Right lung (tissue), 5 donors: ENCODE data around the gene LRRC32. TPM values are rescaled to one million over a fixed set of nuclear protein-coding genes. Genes with fewer than 3 reads are reported as not detected.

ENCODE experiments used
- DNase-seq, 2 donors: peaks; one replicate each; pipeline ENCODE4 v3.0.0-alpha.2; 2013
- polyA plus RNA-seq, 5 donors: library from polyadenylated mRNA; unstranded; fragments of 120-200 nt; gene quantifications; one replicate each; pipeline versions ENCODE4 v1.2.1 to v1.2.3, GENCODE V29; 2013; ENCODE audit warnings: inconsistent platforms in 1 of 5, low replicate concordance in 1 of 5; ENCODE audit not compliant: insufficient read length in 5 of 5, insufficient read depth in 1 of 5

LRRC32 gene
- polyA plus RNA-seq, 5 donors: 31.6 to 52.3 (median 45.1) TPM

DNA sequence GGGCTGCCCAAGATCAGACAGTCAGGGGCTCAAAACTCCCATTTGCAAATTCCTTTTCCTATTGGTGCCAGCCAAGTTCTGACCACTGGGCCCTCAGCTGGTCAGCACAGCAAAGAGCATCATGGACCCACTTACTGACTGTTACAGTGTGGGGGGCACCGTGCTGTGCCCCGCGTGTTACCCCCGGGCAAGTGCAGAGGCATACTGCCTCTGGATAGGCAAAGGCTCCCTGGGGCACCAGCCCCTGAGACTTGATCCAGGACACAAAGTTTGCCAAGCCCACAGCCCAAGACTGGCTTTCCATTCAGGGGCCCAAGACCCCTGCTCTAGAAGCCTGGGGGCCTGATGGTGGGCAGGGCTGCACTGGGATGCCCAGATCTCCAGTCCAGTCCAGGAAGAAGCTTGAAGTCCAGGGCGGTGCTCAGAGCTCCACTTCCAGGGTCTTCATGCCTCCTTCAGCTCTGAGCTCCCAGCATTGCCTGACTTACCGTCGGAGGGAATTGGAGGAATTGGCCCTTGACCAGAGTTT, 6.6 kb downstream of the LRRC32 start:
- no peak for DNase-seq

DNA sequence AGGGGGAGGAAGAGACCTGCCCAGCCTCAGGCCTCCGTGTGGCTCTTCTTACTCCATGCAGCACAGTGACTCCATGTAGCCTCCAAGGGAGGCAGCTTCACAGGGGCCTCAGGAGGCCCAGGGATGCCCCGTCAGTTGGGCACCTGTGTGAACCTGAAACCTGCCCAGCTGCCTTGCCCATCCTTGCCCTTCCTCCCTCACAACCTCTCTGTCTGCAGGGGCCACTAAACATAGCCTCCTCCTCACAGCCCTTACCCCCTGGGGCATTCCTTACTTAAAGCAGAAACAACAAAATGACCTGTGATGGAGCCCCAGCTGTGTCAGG, 7.1 kb downstream of the LRRC32 start:
- DNase-seq: no peak

DNA sequence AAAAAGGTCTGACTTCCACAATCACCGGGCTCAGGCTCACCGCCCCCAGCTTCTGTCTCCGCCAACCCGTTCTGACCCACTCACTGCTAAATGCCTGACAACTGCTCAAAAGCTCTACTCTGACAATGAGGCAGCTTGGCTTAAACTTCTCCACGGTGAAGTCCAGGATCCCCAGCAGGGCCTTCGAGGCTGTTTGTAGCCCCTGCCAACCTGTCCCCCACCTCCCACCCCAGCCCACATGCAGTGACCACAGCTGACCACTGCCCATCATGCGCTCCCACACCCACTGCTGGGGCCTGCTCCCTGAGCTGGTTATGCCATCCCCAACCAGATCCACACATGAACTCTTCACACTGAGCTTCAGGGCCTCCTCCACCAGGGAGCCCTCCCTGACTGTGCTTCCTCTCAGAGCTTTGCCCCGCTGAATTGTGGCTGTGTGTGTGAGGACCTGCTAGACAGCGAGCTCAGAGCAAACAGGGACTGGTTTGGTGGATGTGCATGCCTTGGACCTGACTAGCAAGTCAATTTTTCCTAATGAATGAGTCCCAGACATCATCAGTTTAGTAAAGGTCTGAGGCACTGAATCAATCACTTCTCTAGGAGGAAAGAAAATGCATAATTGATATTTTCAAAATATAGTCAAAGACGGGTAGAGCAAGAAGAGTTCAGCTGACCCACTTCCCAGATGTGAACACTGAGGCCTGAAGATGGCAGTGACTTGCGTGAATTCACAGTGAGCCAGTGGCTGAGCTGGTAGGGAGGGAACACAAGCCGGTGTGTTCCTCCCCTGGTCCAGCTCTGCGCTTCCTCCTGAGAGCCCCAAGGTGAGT, 7.7 kb downstream of the LRRC32 start:
- DNase-seq: no peak

DNA sequence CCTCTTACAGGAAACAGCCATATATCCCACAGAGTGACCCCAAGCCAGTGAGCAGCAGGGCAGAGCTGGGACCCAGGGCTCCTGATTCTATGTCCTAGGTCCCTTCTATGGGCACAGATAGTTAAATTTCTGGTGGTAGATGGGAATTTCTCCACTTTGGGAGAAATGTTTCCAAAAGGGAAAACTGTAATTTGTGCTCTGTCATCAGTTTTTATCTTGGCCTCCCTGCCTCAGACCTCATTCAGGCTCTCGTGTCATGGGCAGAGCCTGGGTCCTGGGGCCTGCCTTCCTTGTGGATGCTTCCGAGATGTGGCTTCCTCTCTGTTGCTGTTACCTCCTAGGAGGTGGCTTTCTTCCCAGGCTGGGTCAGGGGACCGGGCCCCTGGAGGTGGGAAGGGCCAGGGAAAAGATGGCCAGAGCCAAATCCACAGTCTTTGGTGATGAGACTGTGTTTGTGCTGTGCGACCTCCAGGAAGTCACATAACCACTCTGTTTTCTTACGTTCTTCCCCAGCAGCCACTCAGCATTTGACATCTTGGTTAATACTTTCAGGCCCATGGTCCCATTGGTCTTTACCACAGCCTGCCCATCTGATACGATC, 8.6 kb downstream of the LRRC32 start:
- no peak for DNase-seq

DNA sequence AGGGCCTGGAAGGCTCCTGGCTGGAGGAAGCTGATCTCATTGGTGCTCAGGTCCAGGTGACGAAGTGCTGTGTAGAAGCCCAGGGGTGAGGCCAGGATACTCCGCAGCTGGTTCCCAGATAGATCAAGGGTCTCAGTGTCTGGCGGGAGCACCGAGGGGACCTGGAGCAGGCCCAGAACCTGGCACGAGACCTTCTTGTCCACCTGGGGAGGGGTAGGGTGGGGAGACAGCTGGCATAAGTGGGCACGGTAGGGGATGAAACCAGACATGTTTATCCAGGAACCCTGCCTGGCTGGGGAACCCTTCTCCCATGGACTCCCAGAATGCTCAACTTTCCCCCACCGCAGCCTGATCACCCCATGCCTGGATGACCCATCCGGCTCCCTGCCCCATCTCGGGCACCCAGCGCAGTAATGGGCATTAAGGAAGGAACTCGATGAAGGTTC, 9.2 kb downstream of the LRRC32 start:
- DNase-seq: no peak

DNA sequence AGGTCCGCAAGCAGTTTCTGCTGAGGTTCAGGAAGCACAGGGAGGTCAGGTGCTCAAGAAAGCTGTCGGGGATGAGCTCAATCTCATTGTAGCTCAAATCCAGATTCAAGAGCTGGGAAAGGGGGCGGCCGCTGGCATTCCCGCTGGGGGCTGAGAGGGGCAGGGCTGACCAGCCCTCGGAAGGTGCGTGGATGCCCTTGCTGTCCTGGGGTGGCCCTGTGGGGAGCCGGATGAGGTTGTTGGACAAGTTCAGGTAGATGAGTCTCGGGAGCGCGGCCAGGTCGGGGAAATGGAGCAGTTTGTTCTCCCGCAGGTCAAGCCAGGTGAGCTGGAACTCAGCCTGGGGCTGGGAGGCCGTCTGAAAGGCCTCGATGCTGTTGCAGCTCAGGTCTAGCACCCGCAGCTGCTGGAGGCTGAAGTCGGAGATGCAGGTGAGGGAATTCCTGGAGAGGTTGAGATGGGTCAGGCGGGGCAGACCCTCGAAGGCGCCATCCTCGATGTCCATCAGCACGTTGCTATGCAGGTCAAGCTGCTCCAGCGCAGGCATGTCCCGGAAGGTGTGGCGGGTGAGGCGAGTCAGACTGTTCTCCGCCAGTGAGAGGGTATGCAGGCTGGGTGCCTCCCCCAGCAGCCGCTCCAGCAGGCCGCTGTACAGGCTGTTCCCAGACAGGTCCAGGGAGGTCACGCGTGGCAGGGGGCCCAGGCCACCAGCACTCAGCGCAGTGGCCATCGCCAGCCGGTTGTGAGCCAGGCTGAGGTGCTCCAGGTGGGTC, 9.8 kb downstream of the LRRC32 start:
- DNase-seq: no peak

DNA sequence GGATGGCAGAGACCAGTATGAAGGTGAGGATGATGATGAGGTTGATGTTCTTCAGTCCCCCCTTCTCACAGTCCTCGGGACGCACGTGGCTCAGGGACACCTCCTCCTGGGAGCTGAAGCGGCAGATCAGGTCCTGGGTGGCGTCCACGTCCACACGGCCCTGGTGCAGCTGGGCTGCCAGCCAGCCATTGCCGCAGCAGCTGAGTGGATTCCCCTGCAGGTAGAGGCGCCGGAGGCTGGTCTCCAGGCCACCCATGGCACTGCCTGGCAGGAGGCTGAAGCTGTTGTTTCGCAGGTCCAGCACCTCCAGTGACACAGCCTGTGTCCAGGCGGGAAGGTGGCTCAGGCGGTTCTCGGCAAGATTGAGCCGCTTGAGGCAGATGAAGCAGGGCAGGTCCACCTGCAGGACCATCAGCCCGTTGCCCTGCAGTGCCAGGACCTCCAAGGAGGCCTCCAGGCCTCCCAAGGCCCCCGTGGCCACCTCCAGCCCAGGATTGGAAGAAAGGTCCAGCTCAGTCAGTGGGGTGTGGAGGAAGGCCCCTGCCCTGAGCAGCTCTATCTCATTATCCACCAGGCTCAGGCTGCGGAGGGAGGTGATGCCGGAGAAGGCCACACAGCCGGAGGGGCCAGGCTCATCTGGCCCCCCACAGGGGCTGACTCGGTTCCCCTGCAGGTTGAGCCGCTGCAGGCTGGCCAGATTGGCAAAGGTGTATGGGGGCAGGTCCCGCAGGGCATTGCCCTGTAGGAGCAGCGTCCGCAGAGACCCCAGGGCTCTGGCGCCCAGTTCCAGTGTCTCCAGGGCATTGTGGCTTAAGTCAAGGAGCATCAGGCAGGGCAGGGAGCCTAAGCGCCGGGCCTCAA, 10.6 kb downstream of the LRRC32 start:
- no peak for DNase-seq

DNA sequence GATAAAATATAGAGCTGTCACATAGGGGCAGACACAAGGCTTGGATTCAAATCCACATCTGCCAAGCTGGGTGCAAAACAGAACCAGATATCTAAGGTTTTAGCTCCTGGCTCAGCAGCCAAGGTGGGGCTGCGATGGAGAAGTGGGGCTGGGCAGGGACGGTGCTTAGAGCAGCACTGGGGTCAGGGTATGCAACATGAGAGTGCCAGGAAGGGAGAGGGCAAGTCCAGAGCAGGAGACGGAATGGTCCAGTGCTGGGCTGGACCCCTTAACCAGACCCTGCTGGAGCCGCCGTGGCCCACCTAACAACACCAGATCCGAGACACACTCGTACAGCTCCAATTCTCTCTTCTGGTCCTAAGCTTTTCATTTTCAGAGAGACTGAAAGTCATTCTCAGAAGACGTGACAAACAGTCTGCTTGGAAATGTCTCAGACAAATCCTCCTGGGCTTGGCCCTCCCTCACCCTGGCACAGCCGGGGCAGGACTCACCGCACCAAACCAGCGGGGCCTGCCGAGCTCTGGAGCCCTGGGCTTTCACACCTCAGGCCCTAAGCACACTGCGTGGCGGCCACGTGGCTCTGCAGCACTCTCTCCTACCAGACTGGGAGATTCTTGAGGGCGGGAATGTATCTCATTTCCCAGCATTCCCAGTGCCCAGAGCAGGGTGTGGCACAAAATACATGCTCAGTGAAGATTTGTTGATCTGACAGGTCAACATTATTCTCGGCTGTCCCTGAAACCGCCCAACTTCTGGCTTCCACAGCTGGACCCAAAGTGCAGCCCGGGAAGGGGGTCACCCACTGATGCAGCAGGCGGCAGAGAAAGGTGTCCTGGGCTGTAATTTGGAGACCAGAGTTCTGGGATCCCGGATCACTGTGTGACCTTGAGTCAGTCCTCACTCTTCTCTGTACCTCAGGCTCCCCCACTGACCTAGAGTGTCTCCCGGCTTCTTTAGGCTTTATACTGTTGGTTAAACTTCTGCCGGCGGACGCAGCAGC, 11.6 kb downstream of the LRRC32 start:
- DNase-seq: no peak

DNA sequence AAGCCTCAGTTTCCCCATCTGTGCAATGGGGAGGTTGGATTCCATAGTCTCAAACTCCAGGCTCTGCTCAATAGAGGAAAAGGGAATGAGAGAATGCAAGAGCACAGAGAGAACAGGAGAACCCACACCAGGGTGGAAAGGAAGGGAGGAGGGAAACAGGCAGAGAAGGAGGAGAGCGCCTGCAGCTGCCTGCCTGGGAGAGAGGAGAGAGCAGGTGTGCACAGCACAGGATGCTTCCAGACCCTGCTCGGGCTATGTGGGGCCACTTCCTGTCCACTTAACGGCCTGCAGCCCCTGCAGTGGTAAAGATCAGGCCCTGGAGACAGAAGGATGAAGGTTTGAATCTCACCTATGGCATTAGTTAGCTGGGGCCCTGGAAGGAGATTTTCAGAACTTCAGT, 12.3 kb downstream of the LRRC32 start:
- no peak for DNase-seq

DNA sequence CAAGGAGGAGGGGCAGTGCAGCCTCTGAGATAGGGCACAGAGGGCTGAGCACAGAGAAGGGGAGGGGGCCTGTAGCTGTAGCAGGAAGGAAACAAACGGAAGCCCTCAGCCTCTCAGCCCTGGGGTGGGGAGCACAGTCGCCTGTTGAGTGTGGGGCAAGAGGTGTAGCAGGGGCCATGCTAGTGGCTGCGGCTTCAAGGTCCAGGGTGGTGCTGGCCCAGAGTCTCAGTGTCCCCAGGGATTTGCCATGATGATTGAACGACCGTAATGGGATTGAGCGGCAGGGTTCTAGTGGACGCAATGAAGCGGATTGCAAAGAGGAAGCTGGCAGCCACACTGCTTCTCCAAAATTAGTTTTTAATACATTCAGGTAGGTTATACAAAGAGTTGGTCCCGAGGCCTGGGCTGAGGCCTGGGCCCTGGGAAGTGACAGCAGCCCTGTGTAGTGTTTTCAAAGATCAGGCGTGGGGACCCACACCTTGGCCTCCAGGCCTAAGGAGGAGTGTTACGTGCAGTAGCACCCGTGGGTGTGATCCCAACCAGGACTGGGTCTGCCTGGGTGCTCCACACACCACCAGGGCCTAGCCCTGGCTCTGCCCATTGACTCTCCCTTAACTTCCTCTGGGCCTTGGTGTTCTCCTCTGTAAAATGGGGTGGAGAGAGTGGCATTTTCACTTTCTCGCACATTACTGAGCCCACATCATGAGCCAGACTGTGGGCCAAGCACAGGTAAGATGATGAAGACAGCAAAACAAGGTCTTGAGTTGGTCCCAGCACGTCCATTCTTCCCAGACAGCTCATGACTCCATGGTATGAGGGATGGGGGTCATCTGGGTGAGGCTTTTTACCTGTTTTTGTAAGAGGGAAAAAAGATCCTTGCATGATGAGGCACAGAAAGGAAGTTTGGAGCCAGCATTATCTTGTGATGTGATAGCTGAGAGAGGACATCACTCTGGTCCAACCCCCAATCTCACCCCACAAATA, 13.1 kb downstream of the LRRC32 start:
- DNase-seq: no peak

DNA sequence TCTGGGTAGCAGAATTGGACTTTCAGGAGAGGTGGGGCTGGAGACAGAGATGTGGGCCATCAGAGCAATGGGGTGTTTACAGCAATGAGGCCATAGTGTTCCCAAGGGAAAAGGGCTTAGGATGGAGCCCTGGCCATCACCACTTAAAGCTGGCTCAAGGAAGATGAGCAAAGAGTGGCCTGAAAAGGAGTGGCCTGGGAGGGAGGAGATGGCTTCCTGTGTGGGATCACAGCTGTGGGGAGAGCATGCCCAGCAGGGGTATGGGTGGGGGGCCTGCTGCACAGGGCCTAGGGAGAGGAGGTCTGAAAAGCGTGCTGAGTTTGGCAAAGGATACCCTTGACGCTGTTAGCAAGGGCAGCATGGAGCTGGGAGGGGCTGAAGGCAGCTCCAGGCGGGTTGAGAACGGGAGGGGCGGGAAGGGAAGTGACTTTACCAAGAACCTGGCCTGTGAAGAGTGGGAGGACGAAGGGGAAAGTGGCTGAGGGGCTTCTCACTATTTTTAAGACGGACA, 13.9 kb downstream of the LRRC32 start:
- no peak for DNase-seq

DNA sequence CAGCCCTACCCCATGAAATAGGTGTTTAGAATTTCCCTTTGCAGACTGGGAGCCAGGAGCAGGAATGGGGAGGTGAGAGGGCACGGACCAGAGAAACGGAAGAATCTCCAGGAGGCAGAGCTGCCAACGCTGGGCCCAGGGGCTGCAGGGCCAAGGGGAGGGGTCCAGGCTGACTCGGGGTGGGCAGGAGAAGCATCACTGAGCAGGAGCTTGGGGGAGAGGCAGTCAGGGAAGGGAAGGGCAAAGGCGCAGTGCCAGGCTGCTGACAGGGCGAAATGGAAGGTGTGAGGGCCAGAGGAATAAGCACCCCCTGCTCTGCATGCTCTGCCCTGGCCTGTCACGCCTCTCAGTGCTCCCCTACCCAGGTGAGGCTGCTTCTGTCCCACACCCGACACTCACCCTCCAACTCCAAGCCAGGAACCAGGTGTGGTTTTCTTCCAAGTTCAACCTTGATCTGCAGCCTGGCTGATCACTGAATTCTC, 14.5 kb downstream of the LRRC32 start:
- DNase-seq: no peak

DNA sequence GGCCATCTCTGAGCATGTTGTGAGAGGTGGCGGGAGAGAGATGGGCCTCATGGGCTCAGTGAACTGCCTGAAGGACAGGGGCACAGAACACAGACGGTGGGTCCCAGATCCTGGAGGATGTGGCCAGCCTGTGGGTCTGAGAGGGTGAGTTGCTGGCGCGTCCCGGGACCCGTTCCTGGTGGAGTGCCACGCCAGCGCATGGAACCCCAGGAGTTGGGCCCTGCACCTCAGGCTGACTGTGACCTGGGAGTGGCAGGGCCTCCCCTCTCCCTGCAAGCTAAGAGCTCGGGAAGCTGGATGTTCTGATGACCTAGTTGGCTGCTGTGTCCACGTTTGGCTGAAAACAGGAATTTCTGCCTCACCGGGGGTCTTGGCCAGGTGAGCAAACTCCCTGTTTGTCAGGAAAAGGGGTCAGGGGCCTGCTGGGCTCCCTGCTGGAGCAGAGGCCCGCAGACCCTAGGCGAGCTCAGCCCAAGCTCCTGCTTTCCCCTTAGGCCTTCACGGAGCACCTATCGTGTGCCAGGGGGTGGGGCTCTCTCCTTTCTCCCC, 15.0 kb downstream of the LRRC32 start:
- DNase-seq: no peak

DNA sequence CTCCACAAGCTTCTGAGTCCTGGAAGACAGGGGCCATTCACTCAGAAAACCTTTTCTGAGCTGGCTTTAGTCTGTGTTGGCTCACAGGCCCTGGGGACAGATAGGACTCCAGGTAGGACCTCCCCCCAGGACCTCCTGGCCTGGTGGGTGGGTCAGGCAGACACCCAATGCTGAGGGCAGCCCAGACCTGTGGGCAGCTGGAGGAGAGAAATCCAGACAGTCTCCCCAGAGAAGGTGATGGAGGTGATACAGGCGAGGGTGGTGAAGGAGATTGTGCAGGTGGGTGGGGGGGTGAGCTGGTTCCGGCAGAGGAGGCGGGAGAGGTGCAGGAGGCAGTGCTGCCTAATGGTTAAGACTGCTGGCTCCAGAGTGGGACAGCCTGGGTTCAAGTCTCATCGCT, 15.6 kb downstream of the LRRC32 start:
- DNase-seq: no peak

DNA sequence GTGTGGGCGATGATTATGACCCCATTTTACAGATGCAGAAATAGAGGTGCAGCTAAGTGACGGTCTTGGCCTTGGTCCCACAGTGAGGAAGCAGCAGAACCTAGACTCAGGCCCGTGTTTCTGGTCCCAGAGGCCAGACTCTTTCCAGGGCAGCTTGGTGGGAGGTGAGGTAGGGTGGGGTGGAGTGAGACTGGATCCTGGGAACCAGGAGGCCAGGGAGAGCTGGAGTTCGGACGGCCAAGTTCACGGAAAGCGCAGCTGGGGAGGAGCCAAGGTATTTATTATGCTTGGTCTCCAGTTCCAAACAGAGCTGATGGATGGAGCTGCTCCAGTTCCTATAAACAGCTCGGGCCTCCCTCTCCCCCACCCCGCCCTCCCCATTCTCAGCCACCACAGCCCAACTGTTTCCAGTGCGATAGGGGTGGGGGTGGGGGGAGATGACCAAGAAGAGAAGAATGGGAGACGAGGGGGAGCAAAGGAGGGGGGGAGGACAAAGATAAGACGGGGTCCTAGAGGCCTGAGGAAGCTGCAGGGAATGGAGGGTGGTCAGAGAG, 16.2 kb downstream of the LRRC32 start:
- peak; percentile 78 to 80 for DNase-seq

DNA sequence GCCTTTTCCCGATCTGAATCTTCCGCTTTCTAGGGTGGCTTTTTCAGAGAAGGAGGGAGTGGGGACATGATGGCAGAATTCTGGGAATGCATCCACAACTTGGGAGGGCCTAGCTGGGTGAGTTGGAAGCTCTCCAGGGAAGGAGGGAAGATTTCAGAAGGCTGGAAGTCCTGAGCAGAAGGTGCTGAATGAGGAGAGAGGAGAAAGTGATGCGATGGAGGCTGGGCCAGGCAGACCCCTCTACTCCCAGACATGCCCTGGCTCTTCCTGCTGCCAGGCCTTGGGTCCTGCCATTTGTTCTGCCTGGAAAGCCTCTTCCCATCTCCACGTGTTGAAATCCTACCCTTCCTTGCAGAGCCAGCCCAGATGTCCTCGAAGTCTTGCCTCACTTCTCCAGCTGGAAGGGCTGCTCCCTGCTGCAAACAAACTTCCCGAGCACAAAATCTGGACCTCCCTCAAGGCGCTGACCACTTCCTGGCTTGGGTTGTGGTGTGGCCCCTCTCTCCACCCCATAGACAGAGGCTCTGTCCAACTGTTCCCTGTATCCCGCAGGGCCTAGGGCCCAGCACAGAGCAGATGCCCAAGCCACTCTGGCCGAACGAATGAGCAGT, 16.8 kb downstream of the LRRC32 start:
- peak; percentile 83 to 85 for DNase-seq

DNA sequence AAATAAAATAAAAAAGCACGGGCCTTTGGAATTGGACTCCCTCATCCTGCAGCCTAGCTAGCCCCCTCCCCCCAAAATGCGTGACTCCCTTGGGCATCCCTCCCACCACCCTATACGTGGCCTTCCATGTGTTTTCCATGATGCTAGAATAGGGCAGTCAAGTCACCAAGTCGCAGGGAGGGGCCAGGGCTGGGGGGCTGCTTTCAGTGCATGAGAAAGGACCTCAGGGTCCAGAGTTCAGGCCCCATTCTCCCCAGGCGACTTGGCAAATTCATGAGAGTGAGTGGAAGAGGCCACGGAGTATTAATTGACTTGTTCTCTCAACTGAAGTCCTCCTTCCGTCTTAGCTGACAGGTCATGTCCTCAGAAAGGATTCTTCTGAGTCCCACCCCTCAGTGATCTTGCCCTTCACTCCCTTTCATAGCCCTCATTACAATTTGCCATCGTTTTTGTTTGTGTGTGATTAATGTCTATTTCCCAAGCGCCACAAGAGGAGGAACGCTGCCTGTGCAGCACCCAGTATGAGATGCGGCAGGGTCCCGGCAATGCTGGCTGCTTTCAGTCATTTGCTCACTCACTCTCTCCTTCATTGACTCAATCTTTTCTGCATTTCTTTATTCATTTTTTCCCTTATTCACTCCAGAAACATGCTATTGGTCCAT, 17.4 kb downstream of the LRRC32 start:
- DNase-seq: no peak
